Activated CD4-positive, alpha-beta T cell treated with anti-CD3 and anti-CD28 coated beads for 4 hours (primary cell): Measurements from ENCODE around the gene TNRC18.
"Not testable (repeated sequence)": the region's sequence is repeated elsewhere in the genome, so short reads cannot be mapped to it uniquely, and the experiment has no call there.

Experiments
- DNase-seq, 2 donors: peaks; one replicate each; pipeline ENCODE4 v3.0.0-alpha.2; 2020

Gene TNRC18

DNA sequence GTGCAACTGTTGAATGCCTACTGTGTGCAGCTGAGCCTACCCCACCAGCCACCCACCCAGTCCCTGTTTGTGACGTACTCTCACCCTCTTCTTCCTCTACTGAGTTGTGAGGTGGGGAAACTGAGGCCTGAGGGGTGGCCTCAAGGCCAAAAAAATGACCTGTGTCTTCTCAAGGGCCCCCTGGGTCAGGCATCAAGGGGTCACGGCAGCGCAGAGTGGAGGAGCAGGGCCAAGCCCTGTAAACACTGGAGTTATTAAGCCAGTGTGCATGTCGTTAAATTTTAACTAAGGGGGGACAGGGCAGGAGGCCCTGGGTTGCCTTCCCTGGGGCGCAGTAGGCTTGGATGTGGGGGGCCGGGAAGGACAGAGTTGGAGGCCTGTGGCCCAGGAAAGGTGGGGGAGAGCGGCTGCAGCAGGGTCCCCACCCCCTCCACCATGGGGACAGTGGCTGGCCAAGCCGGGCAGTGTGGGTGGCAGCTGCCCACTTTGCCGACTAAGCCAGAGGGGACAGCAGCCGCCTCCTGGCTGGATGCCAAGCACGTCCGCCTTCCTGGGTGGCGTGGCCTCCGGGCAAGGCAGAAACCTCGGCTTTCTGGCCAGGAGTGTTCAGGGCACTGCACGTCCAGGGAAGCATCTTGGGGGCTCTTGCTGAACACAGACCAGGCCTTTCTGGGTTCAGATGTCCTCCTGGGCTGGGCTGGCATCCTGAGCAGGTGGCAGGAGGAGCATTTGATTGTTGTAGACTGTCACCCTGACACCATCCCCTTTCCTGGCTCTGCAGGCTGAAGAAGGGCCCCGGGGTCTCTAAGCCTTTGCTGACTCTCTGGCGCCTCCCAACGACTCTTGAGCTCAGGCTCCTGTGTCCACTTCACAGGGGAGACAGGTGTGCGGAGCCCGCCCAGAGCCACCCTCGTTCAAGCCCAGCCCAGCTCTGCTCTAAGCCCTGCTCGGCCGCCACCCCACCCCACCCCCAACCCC is 139.0 kb downstream of the TNRC18 start:
- no peak for DNase-seq

DNA sequence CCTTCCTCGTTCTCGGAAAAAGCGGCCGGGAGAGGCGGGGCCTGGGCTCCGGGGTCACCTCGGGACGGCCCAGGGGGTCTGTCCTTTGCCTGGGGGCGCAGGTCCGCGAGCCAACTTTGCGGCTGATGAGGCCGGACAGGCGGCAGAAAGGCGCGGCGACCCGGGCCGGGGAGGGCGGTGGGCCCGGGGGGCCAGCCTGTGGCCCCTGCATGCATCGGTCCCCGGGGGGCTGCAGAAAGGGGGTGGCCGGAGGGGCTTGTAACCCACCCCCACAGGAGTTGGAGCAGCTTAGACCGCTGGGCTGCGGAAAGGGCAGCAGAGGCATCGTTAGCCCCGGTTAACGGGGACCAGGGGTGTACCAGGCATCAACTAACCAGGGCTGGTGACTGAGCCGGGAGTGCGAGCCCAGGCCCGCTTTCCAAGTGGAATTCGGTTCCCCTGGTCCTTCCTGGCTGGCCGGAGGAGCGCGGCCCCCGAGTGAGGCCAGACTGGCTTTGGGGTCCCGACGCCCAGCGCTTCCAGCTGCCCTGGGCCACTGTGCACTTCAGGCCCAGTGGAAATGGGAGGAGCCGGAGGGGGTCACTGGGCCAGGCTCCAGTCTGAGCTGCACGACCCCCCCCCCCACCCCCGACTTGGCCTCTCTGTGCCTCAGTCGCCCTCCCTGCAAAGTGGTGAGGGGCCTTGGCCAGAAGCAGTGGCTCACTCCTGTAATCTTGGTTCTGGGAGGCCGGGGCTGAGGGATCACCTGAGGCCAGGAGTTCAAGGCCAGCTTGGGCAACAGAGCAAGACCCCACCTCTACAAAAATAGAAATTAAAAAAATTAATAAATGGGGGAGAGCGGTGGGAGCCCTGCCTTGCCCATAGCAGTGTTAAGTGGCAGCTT is 140.0 kb downstream of the TNRC18 start:
- no peak for DNase-seq

DNA sequence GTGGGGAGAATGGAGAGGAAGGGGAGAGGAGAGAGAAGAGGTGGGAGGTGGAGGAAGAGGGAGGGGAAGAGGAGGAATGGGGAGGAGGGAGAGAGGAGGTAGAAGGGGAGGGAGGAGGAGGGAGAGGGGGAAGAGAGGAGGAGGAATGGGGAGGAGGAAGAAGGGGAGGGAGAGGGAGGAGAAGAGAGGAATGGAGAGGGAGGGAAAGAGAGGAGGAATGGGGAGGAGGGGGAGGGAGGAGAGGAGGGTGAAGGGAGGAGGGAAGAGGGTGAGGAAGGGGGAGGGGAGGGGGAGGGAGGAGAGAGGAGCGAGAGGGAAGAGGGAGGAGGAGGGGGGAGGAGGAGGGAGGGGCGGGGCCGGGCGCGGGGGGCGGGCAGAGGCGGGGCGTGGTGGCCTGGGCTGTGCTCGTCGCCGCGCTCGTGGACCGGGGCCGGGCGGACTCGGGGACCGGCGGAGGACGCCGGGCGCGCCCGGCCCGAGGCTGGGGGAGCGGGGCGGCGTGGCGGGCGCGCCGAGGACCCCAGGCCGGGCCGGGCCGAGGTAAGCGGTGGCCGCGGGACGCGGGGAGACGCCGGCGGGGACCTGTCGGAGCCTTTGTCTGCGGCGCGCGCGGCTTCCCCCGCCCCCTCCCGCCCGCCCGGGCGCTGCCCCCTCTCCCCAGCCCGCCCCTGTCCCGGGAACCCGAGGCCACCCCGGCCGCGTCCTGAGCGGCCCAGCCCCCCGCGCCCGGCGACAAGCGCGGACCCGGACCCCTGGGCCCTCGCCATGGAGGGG is 140.9 kb downstream of the TNRC18 start, which contains the start of gene SLC29A4:
SLC29A4 (plus strand) TSS at position 401 of the 774 bp plus-strand sequence. CDS start 4,874 bp downstream, outside the sequence.
- no peak for DNase-seq

DNA sequence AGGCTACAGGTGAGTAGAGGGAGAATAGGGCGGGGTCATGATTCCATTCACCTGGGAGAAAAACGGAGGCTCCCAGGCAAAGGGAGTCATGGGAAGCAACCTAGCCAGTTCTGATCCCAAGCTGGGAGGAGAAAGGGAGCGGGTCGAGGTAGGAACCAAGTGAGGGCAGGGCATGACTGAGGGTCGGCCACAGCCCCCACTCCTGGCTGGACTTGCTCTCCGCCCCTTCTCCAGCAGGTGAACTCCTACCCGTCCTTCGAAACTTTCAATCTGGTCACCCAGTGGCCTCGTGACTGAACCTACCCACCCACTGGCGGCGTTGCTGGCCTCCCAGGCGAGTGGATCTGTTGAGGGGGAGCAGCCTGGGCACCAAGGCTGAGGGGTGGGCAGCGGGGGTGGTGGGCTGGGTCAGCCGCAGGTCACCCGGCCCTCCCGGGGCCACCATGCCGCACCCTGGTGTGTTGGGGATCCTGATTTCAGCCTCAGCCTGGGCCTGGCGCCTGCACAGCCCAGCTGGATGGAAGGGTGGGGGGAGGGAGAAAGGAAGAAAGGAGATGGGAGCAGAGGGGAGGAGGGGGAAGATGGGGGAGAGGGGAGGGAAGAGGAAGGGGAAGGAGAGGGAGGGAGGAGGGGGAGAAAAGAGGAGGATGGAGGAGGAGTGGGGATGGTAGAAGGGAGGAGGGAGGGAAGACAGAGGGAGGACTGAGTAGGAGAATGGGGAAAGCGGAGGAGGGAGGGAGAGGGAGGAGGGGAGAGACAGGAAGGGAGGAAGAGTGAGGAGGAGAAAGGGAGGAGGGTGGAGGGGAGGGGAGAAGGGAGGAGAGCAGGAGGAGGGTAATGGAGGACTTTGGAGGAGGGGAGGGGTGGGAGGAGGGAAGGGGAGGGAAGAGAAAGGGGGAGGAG is 141.8 kb downstream of the TNRC18 start:
- DNase-seq = not testable (repeated sequence)

DNA sequence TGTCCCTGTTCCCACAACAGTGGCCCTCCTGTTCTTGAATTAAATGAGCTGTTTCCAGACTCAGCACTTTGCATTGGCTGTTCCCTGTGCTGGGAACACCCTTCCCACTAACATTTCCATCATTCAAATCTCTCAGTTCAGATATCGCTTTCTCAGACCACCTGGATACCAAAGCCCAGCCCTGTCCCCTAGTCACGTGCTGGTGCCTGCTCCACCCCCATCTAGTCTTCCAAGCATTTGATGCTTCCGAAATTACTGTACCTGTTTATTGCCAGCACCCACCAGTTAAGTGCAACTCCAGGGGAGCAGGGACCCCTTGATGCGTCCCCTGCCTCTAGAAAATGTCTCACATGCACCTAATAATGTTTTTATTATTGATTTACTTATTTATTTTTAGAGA is 143.9 kb downstream of the TNRC18 start:
- no peak for DNase-seq

DNA sequence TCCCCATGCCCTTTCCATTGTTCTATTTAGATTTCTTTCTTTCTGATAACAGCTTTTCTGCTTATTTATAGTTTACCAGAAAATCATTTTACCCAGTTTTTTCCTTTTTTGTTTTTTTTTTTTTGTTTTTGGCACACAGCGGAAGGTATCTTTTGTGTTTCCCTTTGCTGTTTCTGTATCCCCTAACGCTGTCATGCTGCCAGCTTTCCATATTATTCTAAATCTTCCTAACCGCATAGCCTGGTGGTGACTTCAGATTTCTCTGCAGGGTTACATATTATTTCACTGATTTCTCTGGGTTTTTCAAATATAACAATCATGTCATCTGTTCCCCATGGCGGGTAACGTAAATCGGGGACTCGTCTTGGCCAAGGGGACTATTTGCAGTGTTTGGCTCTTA is 144.9 kb downstream of the TNRC18 start:
- no peak for DNase-seq

DNA sequence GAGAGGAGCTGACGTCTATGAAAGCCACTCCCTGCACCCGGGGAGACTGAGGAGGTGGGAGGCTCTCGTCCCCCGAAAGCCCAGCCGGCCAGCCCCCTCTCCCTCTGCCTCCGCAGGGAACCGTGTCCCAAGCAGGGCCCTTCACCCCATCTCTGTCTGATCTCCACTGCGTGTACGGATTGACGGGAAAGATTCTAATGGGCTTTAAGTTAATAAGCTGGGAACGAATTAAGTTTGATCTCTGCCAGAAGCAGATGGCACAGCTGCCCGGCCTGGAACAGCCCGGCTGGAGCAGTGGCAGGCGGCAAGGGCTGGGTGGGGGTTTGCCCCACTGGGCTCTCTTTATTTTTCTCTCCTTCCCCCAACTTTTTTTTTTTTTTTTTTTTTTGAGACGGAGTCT is 147.0 kb downstream of the TNRC18 start:
- DNase-seq = no peak

DNA sequence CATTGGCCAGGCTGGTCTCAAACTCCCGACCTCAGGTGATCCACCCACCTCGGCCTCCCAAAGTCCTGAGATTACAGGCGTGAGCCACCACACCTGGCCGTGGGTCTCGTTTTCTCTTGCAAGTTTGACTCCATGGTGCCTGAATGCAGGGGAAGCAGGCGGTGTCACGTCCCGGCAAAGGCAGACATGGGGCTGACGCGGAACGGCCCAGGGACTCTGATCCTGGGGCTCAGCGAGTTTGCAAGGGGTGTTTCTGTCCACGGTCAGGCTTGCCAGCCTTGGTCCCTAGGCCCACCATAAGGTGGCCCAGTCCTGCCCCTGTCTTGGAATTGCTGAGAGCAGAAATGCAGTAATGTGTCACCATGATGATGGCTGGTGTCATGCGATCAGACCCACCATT is 147.5 kb downstream of the TNRC18 start:
- not testable (repeated sequence) for DNase-seq

DNA sequence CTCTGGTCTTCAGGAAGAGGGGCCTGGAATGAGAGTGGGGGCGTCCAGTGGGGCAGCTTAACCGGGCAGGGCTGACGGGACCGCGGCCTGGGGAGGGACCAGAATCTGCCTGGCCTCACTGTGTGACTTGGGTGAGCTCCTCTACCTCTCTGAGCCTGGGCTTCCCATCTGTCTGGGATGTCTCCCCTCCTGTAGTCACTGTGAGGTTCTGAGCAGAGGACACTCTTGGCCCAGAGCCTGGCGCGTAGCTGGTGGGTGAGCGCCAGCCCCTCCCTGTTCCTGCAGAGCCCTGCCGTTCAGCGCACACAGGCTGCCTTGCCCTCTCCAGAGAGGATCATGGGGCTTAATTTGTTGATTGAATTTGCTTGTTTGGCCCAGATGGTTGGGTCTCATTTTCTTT is 148.1 kb downstream of the TNRC18 start:
- not testable (repeated sequence) for DNase-seq

DNA sequence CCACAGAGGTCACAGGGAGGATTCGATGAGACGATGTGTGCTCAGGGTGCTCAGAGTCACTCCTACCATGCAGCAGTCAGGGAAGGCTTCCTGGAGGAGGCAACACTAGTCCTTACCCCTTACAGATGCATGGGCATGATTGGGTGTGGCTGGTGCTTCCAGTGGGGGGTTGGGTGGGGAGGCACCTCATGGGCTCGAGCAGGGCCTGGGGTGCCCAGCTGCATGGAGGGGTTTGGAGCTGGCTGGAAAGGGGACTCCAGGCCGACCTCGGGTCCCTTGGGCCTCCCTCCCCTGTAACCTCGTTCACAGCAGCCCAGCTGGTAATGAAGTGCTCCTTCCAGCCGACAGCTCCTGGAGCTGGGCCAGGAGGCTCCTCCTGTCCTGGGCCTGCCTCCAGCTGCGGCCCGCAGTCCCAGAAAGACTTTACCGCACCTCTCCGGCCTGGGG is 148.6 kb downstream of the TNRC18 start:
- not testable (repeated sequence) for DNase-seq

DNA sequence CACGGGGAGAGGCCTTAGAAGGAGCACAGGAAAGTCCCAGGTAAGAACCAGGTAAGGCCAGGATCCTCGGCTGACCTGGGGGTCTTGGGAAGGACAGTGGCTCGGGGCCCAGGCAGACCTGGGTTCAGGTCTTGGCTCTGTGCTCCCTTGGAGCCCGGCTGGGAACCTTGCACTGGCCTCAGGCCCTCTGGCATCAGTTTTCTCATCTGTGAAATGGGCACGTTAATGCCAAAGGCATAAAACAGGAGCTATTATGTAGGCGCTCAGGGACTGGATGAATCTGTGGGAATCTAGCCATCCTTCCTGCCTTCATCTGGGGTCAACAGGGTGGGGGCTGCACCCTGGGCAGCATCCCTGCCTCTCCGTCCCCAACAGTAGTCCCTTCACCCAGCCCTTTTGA is 149.2 kb downstream of the TNRC18 start:
- DNase-seq = no peak

DNA sequence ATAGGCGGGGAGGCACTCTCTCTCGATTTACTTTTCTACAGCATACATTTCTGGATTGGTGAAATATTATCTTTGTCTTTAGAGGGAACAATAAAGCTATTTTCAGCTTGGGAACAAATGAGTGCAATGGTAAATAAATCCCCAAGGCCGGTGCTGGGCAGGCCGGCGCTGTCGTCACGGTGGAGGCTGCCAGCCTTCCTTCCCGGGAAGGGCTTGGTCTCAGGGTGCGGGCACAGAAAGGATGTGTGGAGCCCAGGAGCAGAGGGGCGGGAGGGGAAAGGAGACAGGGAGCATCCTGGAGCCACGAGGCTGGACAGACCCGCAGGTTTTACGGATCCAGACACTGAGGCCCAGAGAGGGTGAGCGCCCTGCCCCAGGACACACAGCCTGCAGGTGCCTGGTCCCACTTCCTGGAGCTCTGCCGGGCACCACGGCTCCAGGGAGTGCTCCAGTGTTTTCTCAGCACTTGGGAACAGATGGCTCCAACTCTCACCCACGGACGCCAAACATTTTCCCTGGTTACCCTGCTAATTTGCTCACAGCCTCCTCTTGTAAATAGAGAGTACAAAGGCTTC is 149.7 kb downstream of the TNRC18 start:
- DNase-seq = not testable (repeated sequence)

DNA sequence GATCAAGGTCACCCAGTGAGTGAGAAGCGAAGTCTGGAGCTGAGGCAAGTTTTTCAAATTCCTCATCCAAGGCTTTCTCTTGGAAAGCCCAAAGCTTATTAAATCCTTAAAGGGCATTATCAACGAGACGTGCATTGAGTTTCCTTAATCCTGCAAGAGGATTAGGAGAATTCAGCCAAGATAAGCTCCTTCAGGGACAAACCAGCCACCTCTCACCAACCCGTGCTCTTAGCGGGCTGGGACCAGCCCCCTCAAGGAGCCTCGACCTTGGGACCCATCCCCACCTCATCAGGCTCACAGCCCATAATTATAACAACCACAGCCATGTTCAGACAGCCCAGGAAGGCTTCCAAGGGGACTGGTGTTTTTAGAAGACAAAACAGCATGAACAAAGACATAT is 152.8 kb downstream of the TNRC18 start:
- DNase-seq = no peak

DNA sequence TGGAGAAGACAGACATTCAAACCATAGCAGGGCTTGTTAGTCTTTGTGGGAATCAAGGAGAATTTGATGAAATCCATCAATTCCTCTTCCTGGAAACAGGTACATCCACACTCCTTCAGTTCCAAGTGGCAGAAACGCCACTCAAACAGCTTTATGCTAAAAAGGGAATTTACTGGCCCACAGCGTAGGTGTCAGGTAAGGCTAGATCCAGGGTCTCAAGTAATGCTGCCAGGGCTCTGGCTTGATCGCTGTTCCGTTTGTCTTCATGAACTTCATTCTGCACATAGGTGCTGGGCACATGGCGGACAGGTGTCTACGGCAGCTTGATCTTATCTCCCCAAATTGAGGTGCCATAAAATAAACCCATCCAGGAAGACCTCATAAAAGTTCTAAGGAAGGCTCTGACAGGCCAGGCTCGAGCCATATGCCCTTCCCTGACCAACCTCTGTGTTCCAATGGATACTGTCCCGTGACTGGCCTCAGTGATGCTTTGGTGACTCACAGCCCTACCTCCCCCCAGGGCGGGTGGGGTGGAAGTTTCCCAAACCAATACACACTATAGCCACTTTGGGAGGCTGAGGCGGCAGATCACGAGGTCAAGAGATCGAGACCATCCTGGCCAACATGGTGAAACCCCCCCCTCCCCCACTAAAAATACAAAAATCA is 153.5 kb downstream of the TNRC18 start:
- DNase-seq = not testable (repeated sequence)

DNA sequence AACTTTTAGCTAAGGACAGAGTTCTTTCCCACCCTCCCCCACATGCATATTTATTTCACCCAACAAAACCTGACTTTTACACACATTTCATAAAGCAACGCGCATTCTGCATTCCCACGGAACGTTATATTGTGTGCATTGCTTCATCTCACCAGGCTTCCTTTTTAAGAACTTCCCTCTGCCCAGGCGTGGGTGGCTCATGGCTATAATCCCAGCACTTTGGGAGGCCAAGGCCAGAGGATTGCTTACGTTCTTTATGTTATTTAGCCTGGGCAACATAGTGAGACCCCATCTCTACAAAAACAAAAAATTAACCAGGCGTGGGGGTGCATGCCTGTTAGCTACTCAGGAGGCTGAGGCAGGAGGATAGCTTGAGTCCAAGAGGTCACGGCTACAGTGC is 155.8 kb downstream of the TNRC18 start:
- DNase-seq = not testable (repeated sequence)

DNA sequence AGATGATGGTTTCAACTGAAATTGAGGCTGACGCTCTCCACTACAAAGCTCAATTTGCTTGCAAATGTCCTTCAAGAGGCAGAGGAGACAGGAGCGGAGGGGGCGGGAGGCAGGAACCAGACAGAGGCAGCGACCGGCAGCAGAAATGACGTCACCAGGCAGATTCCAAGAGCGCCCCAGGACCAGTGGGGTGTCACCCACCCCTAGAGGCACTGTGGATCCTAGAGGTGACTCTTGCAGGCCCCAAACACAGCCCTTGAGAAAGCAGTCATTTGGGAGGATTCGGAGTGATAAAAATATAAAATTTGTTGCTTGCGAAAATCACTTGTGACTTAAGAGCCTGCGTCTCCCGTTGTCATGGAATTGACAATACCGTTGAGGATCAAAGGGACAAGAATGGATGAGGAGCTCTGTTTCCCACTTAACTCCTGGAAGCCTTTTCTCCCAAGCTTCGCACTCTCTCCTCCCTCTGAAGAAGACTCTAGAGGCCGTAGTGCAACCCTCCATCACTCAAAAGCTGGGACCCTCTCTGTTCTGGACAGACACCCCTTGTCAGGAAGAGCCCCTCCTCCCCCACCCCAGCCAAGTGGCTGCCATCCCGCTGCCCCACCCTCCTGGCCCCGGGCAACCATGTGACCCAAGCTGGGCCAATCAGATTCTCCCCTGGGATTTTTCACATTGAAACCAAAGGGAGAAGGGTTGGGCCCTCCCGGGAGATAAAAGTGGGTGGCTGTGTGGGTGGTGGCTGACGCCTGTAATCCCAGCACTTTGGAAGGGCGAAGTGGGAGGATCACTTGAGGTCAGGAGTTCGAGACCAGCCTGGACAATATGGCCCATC is 157.2 kb downstream of the TNRC18 start:
- DNase-seq = no peak

DNA sequence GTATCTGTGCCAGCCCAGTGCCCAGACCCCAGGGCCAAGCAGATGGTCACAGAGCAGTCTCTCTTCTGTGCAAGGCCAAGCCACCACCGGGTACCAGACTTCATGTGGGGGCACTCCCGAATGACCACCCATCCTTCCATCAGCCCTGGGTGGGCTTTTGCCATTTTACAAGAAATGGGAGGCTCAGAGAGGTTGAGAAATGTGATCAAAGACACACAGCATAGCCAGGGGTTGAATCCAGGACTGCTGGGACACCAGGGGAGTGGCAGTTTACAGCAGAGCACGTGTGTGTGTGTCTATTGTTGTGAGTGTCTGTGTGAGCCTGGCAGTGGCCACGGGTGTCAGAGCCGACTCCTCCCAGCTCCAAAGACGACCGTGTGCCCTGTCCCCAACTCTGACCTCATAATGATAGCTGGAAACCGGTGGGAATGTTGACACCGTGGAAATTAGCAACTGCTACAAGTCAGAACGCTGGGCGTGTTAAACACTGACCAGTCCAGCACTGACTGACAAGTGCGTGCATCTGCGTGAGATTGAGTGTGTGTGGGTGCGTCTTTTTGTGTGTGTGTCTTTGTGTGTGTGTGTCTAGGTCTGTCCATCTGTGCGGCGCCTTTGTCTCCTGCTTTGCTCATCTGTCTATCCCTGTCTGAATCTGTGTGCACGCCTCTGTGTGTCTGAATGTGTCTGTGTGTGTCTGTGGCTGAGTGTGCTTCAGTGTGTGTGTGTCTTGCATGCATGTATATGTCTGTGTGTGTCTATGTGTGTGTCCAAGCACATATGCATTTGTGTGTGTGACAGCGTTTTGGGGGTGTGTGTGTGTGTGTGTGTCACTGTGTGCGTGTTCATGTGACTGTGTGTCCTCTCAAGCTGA is 158.1 kb downstream of the TNRC18 start:
- no peak for DNase-seq

DNA sequence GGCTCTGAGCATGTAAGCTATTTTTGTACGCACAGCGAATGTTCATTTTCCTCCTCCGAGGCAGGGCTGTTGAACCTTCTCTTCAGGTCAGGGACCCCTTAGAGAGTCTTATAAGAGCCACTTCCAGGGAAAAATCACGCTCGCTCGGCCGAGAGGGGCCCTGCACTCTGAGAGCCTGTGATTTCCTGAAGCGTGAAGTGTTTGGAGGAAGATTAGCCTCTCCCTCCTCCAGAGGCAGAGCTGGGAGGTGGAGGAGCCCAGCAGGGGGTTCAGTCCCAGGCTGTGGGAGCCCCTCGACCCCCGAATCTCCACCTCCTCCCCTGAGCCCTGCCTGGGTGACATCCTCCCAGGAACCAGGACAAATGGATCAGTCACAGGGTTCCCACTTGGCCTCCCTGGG is 160.6 kb downstream of the TNRC18 start:
- not testable (repeated sequence) for DNase-seq
